H9 (cell line): Measurements from ENCODE around the gene PRRX2. TPM values are rescaled to one million over a fixed set of nuclear protein-coding genes. Genes with fewer than 3 reads are reported as not detected.

Experiments
- DNase-seq: peaks from one replicate; pipeline ENCODE4 v3.0.0-alpha.2; 2017
- H2AFZ ChIP-seq: one replicate; pipeline ENCODE4 v1.6.1; 2013; ENCODE audit warnings: mild to moderate bottlenecking, low read length, control low read depth, moderate library complexity
- H2AK5ac ChIP-seq: 2 replicates; pipeline ENCODE4 v1.6.1; 2013; ENCODE audit warnings: low read length, control low read depth, mixed read lengths; ENCODE audit not compliant: insufficient read length
- H2BK120ac ChIP-seq: one replicate; pipeline ENCODE4 v1.6.1; 2013; ENCODE audit warnings: low read depth, mild to moderate bottlenecking, low read length, control low read depth, inconsistent platforms; ENCODE audit not compliant: poor library complexity, severe bottlenecking
- H2BK12ac ChIP-seq: 2 replicates; pipeline ENCODE4 v1.6.1; 2013; ENCODE audit warnings: low read length, control low read depth, mixed read lengths, low read depth; ENCODE audit not compliant: insufficient read length
- H2BK15ac ChIP-seq: 2 replicates; pipeline ENCODE4 v1.6.1; 2013; ENCODE audit warnings: low read depth, low read length, control low read depth
- H2BK20ac ChIP-seq: one replicate; pipeline ENCODE4 v1.6.1; 2013; ENCODE audit warnings: low read depth, mild to moderate bottlenecking, low read length, control low read depth, inconsistent platforms; ENCODE audit not compliant: poor library complexity, severe bottlenecking
- H2BK5ac ChIP-seq: 2 replicates; pipeline ENCODE4 v1.6.1; 2013; ENCODE audit warnings: low read length, control low read depth, mixed read lengths; ENCODE audit not compliant: insufficient read length
- H3K14ac ChIP-seq: 2 replicates; pipeline ENCODE4 v1.6.1; 2013; ENCODE audit warnings: low read length, control low read depth; ENCODE audit not compliant: insufficient read depth
- H3K18ac ChIP-seq: 2 replicates; pipeline ENCODE4 v1.6.1; 2013; ENCODE audit warnings: low read depth, mild to moderate bottlenecking, mixed read lengths, low read length, control low read depth; ENCODE audit not compliant: insufficient read length
- H3K23ac ChIP-seq: 2 replicates; pipeline ENCODE4 v1.6.1; 2013; ENCODE audit warnings: low read length, control low read depth, mixed read lengths, low read depth; ENCODE audit not compliant: insufficient read length
- H3K23me2 ChIP-seq: 2 replicates; pipeline ENCODE4 v1.6.1; 2013; ENCODE audit warnings: low read depth, mild to moderate bottlenecking, mixed read lengths, low read length, control low read depth; ENCODE audit not compliant: insufficient read length, poor library complexity, severe bottlenecking
- H3K27ac ChIP-seq: 2 replicates; pipeline ENCODE4 v1.5.1; 2013; ENCODE audit warnings: low read length, control low read depth, mixed read lengths, low read depth; ENCODE audit not compliant: insufficient read length
- H3K27me3 ChIP-seq: 2 replicates; pipeline ENCODE4 v1.6.1; 2013; ENCODE audit warnings: low read length, control low read depth, inconsistent platforms; ENCODE audit not compliant: insufficient read depth
- H3K4ac ChIP-seq: 2 replicates; pipeline ENCODE4 v1.6.1; 2013; ENCODE audit warnings: low read depth, mild to moderate bottlenecking, control low read depth, inconsistent platforms, low read length, moderate library complexity
- H3K4me1 ChIP-seq: 2 replicates; pipeline ENCODE4 v1.6.1; 2013; ENCODE audit warnings: low read length, control low read depth, inconsistent platforms; ENCODE audit not compliant: insufficient read depth
- H3K4me2 ChIP-seq: 2 replicates; pipeline ENCODE4 v1.6.1; 2013; ENCODE audit warnings: low read length, control low read depth, mixed read lengths; ENCODE audit not compliant: insufficient read length, insufficient read depth
- H3K56ac ChIP-seq: 2 replicates; pipeline ENCODE4 v1.6.1; 2013; ENCODE audit warnings: low read depth, mild to moderate bottlenecking, mixed read lengths, low read length, control low read depth; ENCODE audit not compliant: insufficient read length
- H3K79me1 ChIP-seq: 2 replicates; pipeline ENCODE4 v1.6.1; 2013; ENCODE audit warnings: low read depth, mild to moderate bottlenecking, moderate library complexity, low read length, control low read depth, inconsistent platforms; ENCODE audit not compliant: insufficient read depth, poor library complexity, severe bottlenecking
- H3K79me2 ChIP-seq: 2 replicates; pipeline ENCODE4 v1.6.1; 2013; ENCODE audit warnings: low read length, control low read depth, inconsistent platforms; ENCODE audit not compliant: insufficient read depth
- H3K9ac ChIP-seq: 2 replicates; pipeline ENCODE4 v1.6.1; 2013; ENCODE audit warnings: low read length, control low read depth, mixed read lengths; ENCODE audit not compliant: insufficient read length; ENCODE audit errors: extremely low read depth
- H3K9me3 ChIP-seq: one replicate; pipeline ENCODE4 v1.6.1; 2013; ENCODE audit warnings: low read depth, low read length, inconsistent platforms; ENCODE audit not compliant: control insufficient read depth
- H3T11ph ChIP-seq: one replicate; pipeline ENCODE4 v1.6.1; 2013; ENCODE audit warnings: mild to moderate bottlenecking, low read length, control low read depth, inconsistent platforms
- H4K20me1 ChIP-seq: one replicate; pipeline ENCODE4 v1.6.1; 2013; ENCODE audit not compliant: control insufficient read depth, insufficient read length, insufficient read depth
- H4K5ac ChIP-seq: 2 replicates; pipeline ENCODE4 v1.6.1; 2013; ENCODE audit warnings: low read depth, mild to moderate bottlenecking, mixed read lengths, low read length, control low read depth; ENCODE audit not compliant: insufficient read length
- H4K8ac ChIP-seq: replicated peaks from 2 replicates; pipeline ENCODE4 v1.6.1; 2013; ENCODE audit warnings: low read length, control low read depth, mixed read lengths, low read depth; ENCODE audit not compliant: insufficient read length
- H4K91ac ChIP-seq: 2 replicates; pipeline ENCODE4 v1.6.1; 2013; ENCODE audit warnings: low read depth, mild to moderate bottlenecking, moderate library complexity, mixed read lengths, low read length, control low read depth; ENCODE audit not compliant: insufficient read length
- H3K27ac Mint-ChIP-seq, 3 experiments: 2 replicates in 2 of 3; 3 replicates in 1 of 3; pipeline ENCODE4 v1.8.0; 2020 to 2021; ENCODE audit warnings: mixed read lengths in 3 of 3, mild to moderate bottlenecking in 1 of 3, moderate library complexity in 1 of 3
- H3K27me3 Mint-ChIP-seq: 2 replicates; pipeline ENCODE4 v1.8.0; 2021; ENCODE audit warnings: low read depth, mild to moderate bottlenecking, moderate library complexity, mixed read lengths
- H3K36me3 Mint-ChIP-seq, 3 experiments: 2 replicates in 2 of 3; 3 replicates in 1 of 3; pipeline ENCODE4 v1.8.0; 2020 to 2021; ENCODE audit warnings: low read depth in 3 of 3, mixed read lengths in 3 of 3; ENCODE audit not compliant: insufficient read depth in 1 of 3
- H3K4me1 Mint-ChIP-seq, 2 experiments: 2 replicates each; pipeline ENCODE4 v1.8.0; 2020; ENCODE audit warnings: mixed read lengths in 2 of 2
- H3K4me3 Mint-ChIP-seq, 2 experiments: 2 replicates in 1 of 2; 3 replicates in 1 of 2; pipeline ENCODE4 v1.8.0; 2020 to 2021; ENCODE audit warnings: mild to moderate bottlenecking in 2 of 2, mixed read lengths in 2 of 2, moderate library complexity in 1 of 2
- H3K9me3 Mint-ChIP-seq, 2 experiments: 2 replicates in 1 of 2; 3 replicates in 1 of 2; pipeline ENCODE4 v1.8.0; 2020; ENCODE audit warnings: mild to moderate bottlenecking in 2 of 2, mixed read lengths in 2 of 2, moderate library complexity in 1 of 2
- WGBS: extraction: QIAGEN DNeasy Blood & Tissue Kit; methylation state at CpG from one replicate; pipeline ENCODE4 v1.1.7; 2013; ENCODE audit warnings: missing lambda C conversion rate, low lambda C conversion rate, mixed read lengths; ENCODE audit not compliant: insufficient read length; ENCODE audit errors: extremely low coverage; 5-methylcytosine and 5-hydroxymethylcytosine counted together
- total RNA-seq: library from RNA; stranded (reverse); gene quantifications from 2 replicates; pipeline ENCODE4 v1.2.1, GENCODE V29; 2021
- TF ChIP-seq, protein P1 (sequence below): fragments of 200-600 bp; sonication (generic); conservative IDR thresholded peaks from 3 replicates; pipeline ENCODE4 v1.8.0; 2021; ENCODE audit warnings: antibody characterized with exemption, mild to moderate bottlenecking

The PRRX2 gene
- total RNA-seq, 1 experiment from 2014 or later, result 3.9 TPM

DNA sequence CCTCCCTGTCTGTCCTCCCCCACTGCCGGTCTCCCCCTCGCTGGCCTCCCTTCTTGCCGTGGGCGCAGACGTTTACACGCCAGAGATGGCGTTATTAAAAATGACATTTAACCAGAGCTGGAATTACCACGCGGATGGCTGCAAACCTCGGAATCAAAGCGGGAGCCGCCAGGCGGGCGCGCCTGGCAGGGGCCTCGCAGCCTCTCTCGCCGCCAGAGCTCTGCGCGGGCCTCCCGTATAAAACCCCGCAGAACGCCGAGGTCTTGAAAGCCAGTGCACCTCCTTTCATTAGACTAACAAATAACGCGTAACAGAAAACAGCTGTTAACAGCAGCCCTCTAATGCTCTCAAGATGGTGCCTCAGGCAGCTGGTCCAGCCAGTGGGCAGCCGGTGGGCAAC is 10.2 kb downstream of the PRRX2 start:
- H3K4me3 Mint-ChIP-seq, result no peak overlapping the region
- no peak overlapping the region for H3K4me2 ChIP-seq
- H3K27me3 Mint-ChIP-seq, result peaks cover 8% of the 10 kb centered on the region
- H4K20me1 ChIP-seq, result no peaks in the 10 kb centered on the region
- no peaks in the 10 kb centered on the region for H3K23me2 ChIP-seq
- no peak overlapping the region for H3K23ac ChIP-seq
- H3K36me3 Mint-ChIP-seq, result no peaks in the 10 kb centered on the region
- no peak overlapping the region for H4K91ac ChIP-seq
- H3K4ac ChIP-seq, result no peak overlapping the region
- H3K56ac ChIP-seq, result no peak overlapping the region
- no peaks in the 10 kb centered on the region for H3K9me3 ChIP-seq
- no peak overlapping the region for H3K9ac ChIP-seq
- H2AFZ ChIP-seq, result no peak overlapping the region
- no peak overlapping the region; a peak in 1 of 7 replicates for H3K27ac Mint-ChIP-seq
- H3T11ph ChIP-seq, result no peak overlapping the region
- H2BK120ac ChIP-seq, result no peak overlapping the region
- H2BK5ac ChIP-seq, result no peak overlapping the region
- H2AK5ac ChIP-seq, result no peak overlapping the region
- no peaks in the 10 kb centered on the region for H3K27me3 ChIP-seq
- no peak overlapping the region for H4K5ac ChIP-seq
- H3K79me1 ChIP-seq, result no peaks in the 10 kb centered on the region
- no peak overlapping the region; the same call in 1 of the 2 replicates for H3K14ac ChIP-seq
- H2BK15ac ChIP-seq, result no peak overlapping the region
- no peaks in the 10 kb centered on the region for H3K79me2 ChIP-seq
- no CpG with 5 or more reads among the region's 27 CpGs for WGBS
- no peaks in the 10 kb centered on the region for H3K4me1 ChIP-seq
- H2BK20ac ChIP-seq, result no peak overlapping the region
- no peak overlapping the region for H3K27ac ChIP-seq
- TF ChIP-seq, protein P1, sequence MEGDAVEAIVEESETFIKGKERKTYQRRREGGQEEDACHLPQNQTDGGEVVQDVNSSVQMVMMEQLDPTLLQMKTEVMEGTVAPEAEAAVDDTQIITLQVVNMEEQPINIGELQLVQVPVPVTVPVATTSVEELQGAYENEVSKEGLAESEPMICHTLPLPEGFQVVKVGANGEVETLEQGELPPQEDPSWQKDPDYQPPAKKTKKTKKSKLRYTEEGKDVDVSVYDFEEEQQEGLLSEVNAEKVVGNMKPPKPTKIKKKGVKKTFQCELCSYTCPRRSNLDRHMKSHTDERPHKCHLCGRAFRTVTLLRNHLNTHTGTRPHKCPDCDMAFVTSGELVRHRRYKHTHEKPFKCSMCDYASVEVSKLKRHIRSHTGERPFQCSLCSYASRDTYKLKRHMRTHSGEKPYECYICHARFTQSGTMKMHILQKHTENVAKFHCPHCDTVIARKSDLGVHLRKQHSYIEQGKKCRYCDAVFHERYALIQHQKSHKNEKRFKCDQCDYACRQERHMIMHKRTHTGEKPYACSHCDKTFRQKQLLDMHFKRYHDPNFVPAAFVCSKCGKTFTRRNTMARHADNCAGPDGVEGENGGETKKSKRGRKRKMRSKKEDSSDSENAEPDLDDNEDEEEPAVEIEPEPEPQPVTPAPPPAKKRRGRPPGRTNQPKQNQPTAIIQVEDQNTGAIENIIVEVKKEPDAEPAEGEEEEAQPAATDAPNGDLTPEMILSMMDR, result no peak
- no peaks in the 10 kb centered on the region for H3K9me3 Mint-ChIP-seq
- H3K4me1 Mint-ChIP-seq, result peaks cover 10 to 22% of the 10 kb centered on the region in 2 experiments
- H2BK12ac ChIP-seq, result no peak overlapping the region
- H4K8ac ChIP-seq, result no peak overlapping the region
- no peak overlapping the region for H3K18ac ChIP-seq
- DNase-seq, result no peak
